HG03378 (cell line): Measurements from ENCODE around the gene ANKS6.

Source experiments
- ATAC-seq: cut with Tn5 transposase; IDR thresholded peaks from one replicate; pipeline ENCODE4 v1.9.1; 2021; ENCODE audit warnings: mild to moderate bottlenecking, moderate library complexity; ENCODE audit not compliant: unreplicated experiment

Gene ANKS6

GRCh38 chr9:98793031-98793430 is 3.3 kb downstream of the ANKS6 start:
- no peak for ATAC-seq

GRCh38 chr9:98791608-98792490 is 4.5 kb downstream of the ANKS6 start:
- no peak for ATAC-seq

- no peak for ATAC-seq
Measured at GRCh38 chr9:98790842-98791607, 5.3 kb downstream of the ANKS6 start.

GRCh38 chr9:98790134-98790841 is 6.1 kb downstream of the ANKS6 start:
- no peak for ATAC-seq

- ATAC-seq = no peak
Measured at GRCh38 chr9:98789483-98790133, 6.7 kb downstream of the ANKS6 start.

GRCh38 chr9:98787766-98788335 is 8.5 kb downstream of the ANKS6 start:
- no peak for ATAC-seq

- no peak for ATAC-seq
Measured at GRCh38 chr9:98786750-98787510, 9.4 kb downstream of the ANKS6 start.

- no peak for ATAC-seq
Measured at GRCh38 chr9:98784831-98785806, 11.2 kb downstream of the ANKS6 start.

GRCh38 chr9:98783518-98784226 is 12.7 kb downstream of the ANKS6 start:
- ATAC-seq = no peak

- ATAC-seq = no peak
Measured at GRCh38 chr9:98781588-98782383, 14.6 kb downstream of the ANKS6 start.

GRCh38 chr9:98780059-98780749 is 16.2 kb downstream of the ANKS6 start:
- no peak for ATAC-seq

GRCh38 chr9:98778711-98779530 is 17.4 kb downstream of the ANKS6 start:
- no peak for ATAC-seq

GRCh38 chr9:98778251-98778650 is 18.1 kb downstream of the ANKS6 start:
- no peak for ATAC-seq

- ATAC-seq = no peak
Measured at GRCh38 chr9:98777618-98778017, 18.7 kb downstream of the ANKS6 start.

- ATAC-seq = no peak
Measured at GRCh38 chr9:98775831-98776441, 20.4 kb downstream of the ANKS6 start.
